ENCODE measurements around the gene SNX24. TPM values are rescaled to one million over a fixed set of nuclear protein-coding genes. Genes with fewer than 3 reads are reported as not detected.

SNX24 gene
- total RNA-seq, 1 donor from 2014 or later: 14.9 TPM

- DNase-seq (ENCODE audit: low spot score): no peak
Measured at GRCh38 chr5:123000731-123001130, 155.3 kb downstream of the SNX24 start.

- no peak for DNase-seq (ENCODE audit: low spot score)
Measured at GRCh38 chr5:123001808-123002207, 156.4 kb downstream of the SNX24 start.

- DNase-seq (ENCODE audit: low spot score): no peak
Measured at GRCh38 chr5:123007182-123007581, 161.8 kb downstream of the SNX24 start.

- no peak for DNase-seq (ENCODE audit: low spot score)
Measured at GRCh38 chr5:123007754-123008153, 162.3 kb downstream of the SNX24 start.

GRCh38 chr5:123012321-123012720, 166.9 kb downstream of the SNX24 start:
- DNase-seq (ENCODE audit: low spot score): no peak

GRCh38 chr5:123014689-123015088, 169.3 kb downstream of the SNX24 start:
- DNase-seq (ENCODE audit: low spot score): no peak

GRCh38 chr5:123028222-123028621, 182.8 kb downstream of the SNX24 start:
- DNase-seq (ENCODE audit: low spot score): no peak

- DNase-seq (ENCODE audit: low spot score): no peak
Measured at GRCh38 chr5:123033157-123033671, 187.8 kb downstream of the SNX24 start.

- DNase-seq (ENCODE audit: low spot score): no peak
Measured at GRCh38 chr5:123035360-123035917, 190.0 kb downstream of the SNX24 start.

GRCh38 chr5:123035918-123036390, 190.5 kb downstream of the SNX24 start:
- no peak for DNase-seq (ENCODE audit: low spot score)

- peak; percentile 96 for DNase-seq (ENCODE audit: low spot score)
Measured at GRCh38 chr5:123036391-123037103, 191.1 kb downstream of the SNX24 start, which contains the start of gene PPIC. Gene PPIC (minus strand): TSS chr5:123036725. CDS start chr5:123036625, 100 bp downstream.

GRCh38 chr5:123037104-123037418, 191.6 kb downstream of the SNX24 start:
- DNase-seq (ENCODE audit: low spot score): no peak

GRCh38 chr5:123039673-123040072, 194.3 kb downstream of the SNX24 start:
- DNase-seq (ENCODE audit: low spot score): no peak

- DNase-seq (ENCODE audit: low spot score): no peak
Measured at GRCh38 chr5:123044926-123045617, 199.7 kb downstream of the SNX24 start.

GRCh38 chr5:123046222-123046621, 200.8 kb downstream of the SNX24 start:
- no peak for DNase-seq (ENCODE audit: low spot score)

- no peak for DNase-seq (ENCODE audit: low spot score)
Measured at GRCh38 chr5:123047706-123048105, 202.3 kb downstream of the SNX24 start.

- DNase-seq (ENCODE audit: low spot score): no peak
Measured at GRCh38 chr5:123051206-123051605, 205.8 kb downstream of the SNX24 start.

Other genes with a start within 250 kb of the SNX24 start
- gene SNX2, start 70.5 kb upstream of the SNX24 start, total RNA-seq: 80.1 TPM
- gene PPIC, start 191.1 kb downstream of the SNX24 start, total RNA-seq: 34.3 TPM
- 1.8 TPM for gene PRDM6, start 243.6 kb downstream of the SNX24 start, total RNA-seq

All from mesenteric fat pad (tissue), 1 donor.